OCI-LY1 (cell line): ENCODE data around the gene SP2.
A peak's percentile ranks its signal among the peaks of the same experiment; 100 is the strongest.

Experiments
- H2AFZ ChIP-seq: fragments of 200-600 bp; sonication (generic), shearing (Covaris generic); 2 replicates; pipeline ENCODE4 v1.6.0; 2014; ENCODE audit warnings: antibody characterized with exemption, mild to moderate bottlenecking, low read length
- H3F3A ChIP-seq: fragments of 200-600 bp; sonication (generic), shearing (Covaris generic); 2 replicates; pipeline ENCODE4 v1.6.0; 2014; ENCODE audit warnings: mild to moderate bottlenecking, antibody characterized with exemption, low read length, moderate library complexity; ENCODE audit not compliant: insufficient read depth
- H3K27ac ChIP-seq: fragments of 200-600 bp; sonication (generic); 2 replicates; pipeline ENCODE4 v1.5.1; 2014; ENCODE audit warnings: low read length, mixed run types, mild to moderate bottlenecking, low read depth; ENCODE audit not compliant: poor library complexity, severe bottlenecking
- H3K27me3 ChIP-seq: fragments of 200-600 bp; sonication (generic); 2 replicates; pipeline ENCODE4 v1.6.0; 2014; ENCODE audit warnings: antibody characterized with exemption, mild to moderate bottlenecking, low read length, moderate library complexity; ENCODE audit not compliant: insufficient read depth
- H3K36me3 ChIP-seq: fragments of 200-600 bp; sonication (generic); 2 replicates; pipeline ENCODE4 v1.6.1; 2014; ENCODE audit warnings: mild to moderate bottlenecking, antibody characterized with exemption, low read length, moderate library complexity, mixed read lengths; ENCODE audit not compliant: insufficient read depth
- H3K4me1 ChIP-seq: fragments of 200-600 bp; sonication (generic); 2 replicates; pipeline ENCODE4 v1.5.1; 2014; ENCODE audit warnings: mild to moderate bottlenecking, low read length, moderate library complexity; ENCODE audit not compliant: insufficient read depth, severe bottlenecking
- H3K4me2 ChIP-seq: fragments of 200-600 bp; sonication (generic), shearing (Covaris generic); 2 replicates; pipeline ENCODE4 v1.6.1; 2014; ENCODE audit warnings: low read length
- H3K4me3 ChIP-seq: fragments of 200-600 bp; sonication (generic); 2 replicates; pipeline ENCODE4 v1.5.1; 2014; ENCODE audit warnings: low read length, low read depth, mild to moderate bottlenecking, mixed read lengths; ENCODE audit not compliant: poor library complexity, severe bottlenecking
- H3K79me2 ChIP-seq: fragments of 200-600 bp; shearing (Covaris generic); 2 replicates; pipeline ENCODE4 v1.6.1; 2016; ENCODE audit warnings: mixed run types, low read length, mixed read lengths; ENCODE audit not compliant: insufficient read depth
- H3K9ac ChIP-seq: fragments of 200-600 bp; sonication (generic), shearing (Covaris generic); 2 replicates; pipeline ENCODE4 v1.6.1; 2014; ENCODE audit warnings: mild to moderate bottlenecking, low read length, mixed read lengths
- H3K9me2 ChIP-seq: fragments of 200-600 bp; sonication (generic), shearing (Covaris generic); 2 replicates; pipeline ENCODE4 v1.6.1; 2014; ENCODE audit warnings: low read depth, mild to moderate bottlenecking, low read length, mixed read lengths
- H3K9me3 ChIP-seq: fragments of 200-600 bp; shearing (Covaris generic); 2 replicates; pipeline ENCODE4 v1.6.1; 2014; ENCODE audit warnings: low read length, mixed read lengths
- H4K20me1 ChIP-seq: fragments of 200-600 bp; sonication (generic), shearing (Covaris generic); 2 replicates; pipeline ENCODE4 v1.6.0; 2016; ENCODE audit warnings: mild to moderate bottlenecking, low read length; ENCODE audit not compliant: insufficient read depth
- CTCF ChIP-seq: fragments of 200-600 bp; sonication (generic), shearing (Covaris generic); IDR thresholded peaks from 2 replicates; pipeline ENCODE4 v1.5.1; 2017; ENCODE audit warnings: mild to moderate bottlenecking, antibody characterized with exemption, low read length, moderate library complexity, mixed read lengths
- EZH2 ChIP-seq: fragments of 200-600 bp; sonication (generic), shearing (Covaris generic); IDR thresholded peaks from 2 replicates; pipeline ENCODE4 v1.8.0; 2017; ENCODE audit warnings: borderline replicate concordance, mixed run types, mild to moderate bottlenecking, antibody characterized with exemption, low read length, moderate library complexity, mixed read lengths

Gene SP2

GRCh38 chr17:47895856-47896671 lies at the start of gene SP2:
SP2 (plus strand) TSS chr17:47896236; CDS start chr17:47896287, 51 bp downstream.
- peaks cover 28% of the 10 kb centered on the region for H3K4me1 ChIP-seq

DNA sequence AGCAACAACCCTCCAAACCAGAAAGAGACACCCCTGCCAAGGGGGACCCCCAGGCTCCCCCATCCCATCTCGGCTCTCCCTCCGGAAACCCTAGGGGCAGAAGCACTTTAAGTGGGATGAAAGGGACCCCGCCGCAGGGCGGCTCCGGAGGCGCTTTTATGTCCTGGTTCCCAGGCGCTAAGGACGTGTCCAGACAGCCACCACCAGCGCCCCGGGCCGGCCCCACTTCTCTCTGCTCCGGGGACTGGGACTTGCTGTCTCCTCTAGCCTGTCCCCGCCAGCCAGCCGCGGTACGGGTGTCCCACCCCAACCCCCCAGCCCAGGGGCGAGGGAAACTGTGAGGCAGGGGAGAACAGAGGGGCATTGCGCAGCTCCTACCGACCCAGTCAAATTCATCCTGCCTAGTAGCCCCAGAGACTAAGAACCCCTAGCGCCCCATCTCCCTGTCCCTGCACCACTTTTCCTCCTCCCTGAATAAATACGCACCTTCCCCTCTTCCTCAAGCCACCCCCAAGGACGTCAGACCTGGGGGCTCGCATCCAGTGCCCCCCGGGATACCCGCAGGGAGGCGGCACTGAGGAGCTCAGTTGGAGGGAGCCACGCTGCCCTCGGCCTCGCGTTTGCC lies 49.2 kb upstream of the SP2 start:
- Histone ChIP-seq H3K4me3 (no peak overlapping the region), H3K9me3 (no peaks in the 10 kb centered on the region), H3K79me2 (no peaks in the 10 kb centered on the region), H3K9me2 (no peaks in the 10 kb centered on the region), H2AFZ (no peak overlapping the region), H3K4me2 (no peak overlapping the region), H4K20me1 (no peaks in the 10 kb centered on the region), H3K9ac (no peak overlapping the region), H3F3A (no peaks in the 10 kb centered on the region), H3K27me3 (no peaks in the 10 kb centered on the region; the same call in 1 of the 2 replicates), H3K36me3 (no peaks in the 10 kb centered on the region), H3K4me1 (peaks cover 2% of the 10 kb centered on the region), H3K27ac (no peak overlapping the region)
- TF ChIP-seq CTCF, result no peak
- no peak for TF ChIP-seq EZH2

More at GRCh38 chr17:47895856-47896671, at the start of gene SP2:
- peak within 1 kb of the TSS; percentile 35 for H3K27ac ChIP-seq
- H3K9ac ChIP-seq, result peak within 1 kb of the TSS; percentile 95
- H2AFZ ChIP-seq, result no peak within 1 kb of the TSS
- peak within 1 kb of the TSS; percentile 90 for H3K4me2 ChIP-seq
- no peak for TF ChIP-seq EZH2
- no peak for TF ChIP-seq CTCF
- no peaks in the 10 kb centered on the region for H3K36me3 ChIP-seq
- no peaks in the 10 kb centered on the region for H3K9me3 ChIP-seq
- H3K79me2 ChIP-seq, result no peaks in the 10 kb centered on the region
- H3K4me3 ChIP-seq, result peak within 1 kb of the TSS; percentile 97
- H4K20me1 ChIP-seq, result no peaks in the 10 kb centered on the region
- H3F3A ChIP-seq, result no peaks in the 10 kb centered on the region
- no peaks in the 10 kb centered on the region for H3K9me2 ChIP-seq
- H3K27me3 ChIP-seq, result no peaks in the 10 kb centered on the region

- Histone ChIP-seq H3K4me2 (no peak overlapping the region), H3F3A (no peaks in the 10 kb centered on the region), H3K36me3 (no peaks in the 10 kb centered on the region), H3K4me1 (no peaks in the 10 kb centered on the region), H3K79me2 (no peaks in the 10 kb centered on the region), H2AFZ (no peak overlapping the region), H3K27me3 (no peaks in the 10 kb centered on the region; the same call in 1 of the 2 replicates), H3K27ac (no peak overlapping the region), H3K9me2 (no peaks in the 10 kb centered on the region), H3K4me3 (no peak overlapping the region), H3K9me3 (no peaks in the 10 kb centered on the region), H4K20me1 (no peaks in the 10 kb centered on the region), H3K9ac (no peak overlapping the region)
- TF ChIP-seq CTCF (peak; percentile 13), EZH2 (no peak)
Observed at GRCh38 chr17:47847341-47848197, 48.5 kb upstream of the SP2 start.
